NB4 (cell line): ENCODE data around the gene N4BP2.

Source experiments
- CTCF ChIP-seq: IDR thresholded peaks from one replicate; pipeline ENCODE4 v1.5.1; 2012; ENCODE audit warnings: low read depth, low read length
- TF ChIP-seq, protein P1 (sequence below): IDR thresholded peaks from 2 replicates; pipeline ENCODE4 v1.6.1; 2011; ENCODE audit warnings: low read depth, low read length

- no peak for TF ChIP-seq CTCF
- TF ChIP-seq, protein P1, sequence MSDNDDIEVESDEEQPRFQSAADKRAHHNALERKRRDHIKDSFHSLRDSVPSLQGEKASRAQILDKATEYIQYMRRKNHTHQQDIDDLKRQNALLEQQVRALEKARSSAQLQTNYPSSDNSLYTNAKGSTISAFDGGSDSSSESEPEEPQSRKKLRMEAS, result no peak
These were observed 62.2 kb downstream of the N4BP2 start for GRCh38 chr4:40118861-40119260.
